Neural progenitor cell (in vitro differentiated cells): Measurements from ENCODE around the gene RNF121.

ENCODE experiments used
- EZH2 ChIP-seq: fragments of 200-600 bp; sonication (generic); IDR thresholded peaks from 2 replicates; pipeline ENCODE4 v1.6.1; 2017; ENCODE audit warnings: antibody characterized with exemption, mild to moderate bottlenecking, moderate library complexity
- TF ChIP-seq, protein P1 (sequence below): fragments of 200-600 bp; sonication (generic); IDR thresholded peaks from 2 replicates; pipeline ENCODE4 v1.5.1; 2017; ENCODE audit warnings: antibody characterized with exemption, mild to moderate bottlenecking

DNA sequence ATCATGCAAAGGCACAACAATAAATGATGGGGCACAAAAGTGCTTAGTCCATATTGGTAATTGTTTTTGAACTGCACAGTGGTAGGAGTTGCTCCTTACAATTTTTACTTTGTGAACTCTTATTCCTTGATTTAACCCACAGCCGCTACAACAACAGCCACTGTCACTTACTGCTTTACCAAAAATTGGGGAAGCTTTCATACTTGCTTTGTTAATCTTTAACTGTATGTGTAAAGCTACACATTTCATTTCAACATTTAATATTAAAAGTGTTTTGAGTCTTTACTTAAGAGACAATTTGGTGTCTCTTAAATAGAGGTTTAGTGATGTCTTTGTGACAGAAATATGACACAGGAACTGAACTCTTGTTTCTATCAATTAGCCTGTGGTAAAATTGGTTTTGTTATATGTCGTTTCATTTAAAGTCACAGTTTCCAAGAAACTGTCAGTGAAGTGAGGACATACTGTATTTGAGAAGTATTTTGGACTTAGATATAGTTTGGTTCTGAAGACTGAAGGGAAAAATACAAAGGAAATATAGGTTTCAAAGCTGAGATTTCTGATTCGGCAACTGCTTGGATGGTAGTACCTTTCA is 63.4 kb downstream of the RNF121 start:
- TF ChIP-seq, protein P1, sequence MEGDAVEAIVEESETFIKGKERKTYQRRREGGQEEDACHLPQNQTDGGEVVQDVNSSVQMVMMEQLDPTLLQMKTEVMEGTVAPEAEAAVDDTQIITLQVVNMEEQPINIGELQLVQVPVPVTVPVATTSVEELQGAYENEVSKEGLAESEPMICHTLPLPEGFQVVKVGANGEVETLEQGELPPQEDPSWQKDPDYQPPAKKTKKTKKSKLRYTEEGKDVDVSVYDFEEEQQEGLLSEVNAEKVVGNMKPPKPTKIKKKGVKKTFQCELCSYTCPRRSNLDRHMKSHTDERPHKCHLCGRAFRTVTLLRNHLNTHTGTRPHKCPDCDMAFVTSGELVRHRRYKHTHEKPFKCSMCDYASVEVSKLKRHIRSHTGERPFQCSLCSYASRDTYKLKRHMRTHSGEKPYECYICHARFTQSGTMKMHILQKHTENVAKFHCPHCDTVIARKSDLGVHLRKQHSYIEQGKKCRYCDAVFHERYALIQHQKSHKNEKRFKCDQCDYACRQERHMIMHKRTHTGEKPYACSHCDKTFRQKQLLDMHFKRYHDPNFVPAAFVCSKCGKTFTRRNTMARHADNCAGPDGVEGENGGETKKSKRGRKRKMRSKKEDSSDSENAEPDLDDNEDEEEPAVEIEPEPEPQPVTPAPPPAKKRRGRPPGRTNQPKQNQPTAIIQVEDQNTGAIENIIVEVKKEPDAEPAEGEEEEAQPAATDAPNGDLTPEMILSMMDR = no peak
- TF ChIP-seq EZH2 = no peak
